H1 (cell line): ENCODE measurements around the gene SPDYE6. TPM values are rescaled to one million over a fixed set of nuclear protein-coding genes. Genes with fewer than 3 reads are reported as not detected.

Experiments used
- CTCF ChIA-PET: fragments of 300-600 bp; sonication (Branson Sonifier 250); formaldehyde crosslinking; loops from one replicate; lab custom pipeline; 2021; ENCODE audit not compliant: partially characterized antibody; lab: Charles Lee
- POLR2A ChIA-PET: fragments of 300-600 bp; sonication (Branson Sonifier 250); formaldehyde crosslinking; loops from one replicate; lab custom pipeline; 2021; ENCODE audit warnings: inconsistent platforms; ENCODE audit not compliant: partially characterized antibody; lab: Charles Lee
- DNase-seq, 2 experiments: peaks; one replicate each; pipeline versions ENCODE4 v3.0.0 to v3.0.0-alpha.2; 2010 to 2022; ENCODE audit warnings: low spot score in 2 of 2, low read depth in 1 of 2, mixed read lengths in 1 of 2
- FAIRE-seq: peaks from 2 replicates; lab custom pipeline; 2011; peaks lifted over from hg19 to GRCh38; lab: Jason Lieb, UNC
- H2AFZ ChIP-seq: 2 replicates; pipeline ENCODE4 v1.8.1; 2012; ENCODE audit warnings: low read length, inconsistent platforms
- H2AK5ac ChIP-seq: 2 replicates; pipeline ENCODE4 v1.6.1; 2013; ENCODE audit warnings: low read depth, low read length
- H2BK120ac ChIP-seq: replicated peaks from 2 replicates; pipeline ENCODE3; 2013; ENCODE audit warnings: low read depth, low read length, inconsistent platforms
- H2BK12ac ChIP-seq: 2 replicates; pipeline ENCODE4 v1.6.1; 2013; ENCODE audit warnings: low read depth, low read length
- H2BK15ac ChIP-seq: 2 replicates; pipeline ENCODE4 v1.6.1; 2013; ENCODE audit warnings: low read length
- H2BK20ac ChIP-seq: 2 replicates; pipeline ENCODE4 v1.6.1; 2013; ENCODE audit warnings: low read length
- H2BK5ac ChIP-seq: 2 replicates; pipeline ENCODE4 v1.6.1; 2013; ENCODE audit warnings: low read depth, low read length
- H3K14ac ChIP-seq: 2 replicates; pipeline ENCODE4 v1.6.1; 2013; ENCODE audit warnings: inconsistent platforms; ENCODE audit not compliant: insufficient read length
- H3K18ac ChIP-seq: 2 replicates; pipeline ENCODE4 v1.6.1; 2013; ENCODE audit warnings: low read length; ENCODE audit errors: extremely low read depth
- H3K23ac ChIP-seq: 2 replicates; pipeline ENCODE4 v1.6.1; 2013; ENCODE audit warnings: inconsistent platforms; ENCODE audit not compliant: insufficient read length
- H3K23me2 ChIP-seq: 2 replicates; pipeline ENCODE4 v1.6.1; 2013; ENCODE audit warnings: low read depth, low read length
- H3K27ac ChIP-seq: 2 replicates; pipeline ENCODE4 v1.6.1; 2011; ENCODE audit warnings: low read depth, low read length, inconsistent platforms
- H3K27me3 ChIP-seq, 4 experiments: replicated peaks in 1 of 4; 1 replicate in 1 of 4; 2 replicates in 3 of 4; pipeline versions ENCODE4 v1.6.1 to v1.8.1; 2011 to 2013; ENCODE audit warnings: low read length in 3 of 4, mild to moderate bottlenecking in 3 of 4, inconsistent platforms in 2 of 4, mixed read lengths in 2 of 4, moderate library complexity in 1 of 4; ENCODE audit not compliant: control insufficient read depth in 3 of 4, insufficient read depth in 3 of 4; ENCODE audit errors: extremely low read depth in 1 of 4
- H3K36me3 ChIP-seq, 4 experiments: 2 replicates each; pipeline versions ENCODE4 v1.6.1 to v1.8.1; 2011 to 2013; ENCODE audit warnings: mild to moderate bottlenecking in 4 of 4, low read length in 3 of 4, moderate library complexity in 2 of 4, control low read depth in 1 of 4, inconsistent platforms in 1 of 4; ENCODE audit not compliant: insufficient read depth in 4 of 4, control insufficient read depth in 2 of 4
- H3K4ac ChIP-seq: replicated peaks from 2 replicates; pipeline ENCODE3; 2013; ENCODE audit warnings: low read length, low read depth, mixed read lengths, inconsistent platforms; ENCODE audit not compliant: insufficient read length
- H3K4me1 ChIP-seq, 4 experiments: replicated peaks in 1 of 4; 1 replicate in 1 of 4; 2 replicates in 3 of 4; pipeline versions ENCODE4 v1.6.1 to v1.8.1; 2011 to 2013; ENCODE audit warnings: low read length in 3 of 4, inconsistent platforms in 2 of 4, mixed read lengths in 1 of 4; ENCODE audit not compliant: insufficient read depth in 4 of 4, control insufficient read depth in 3 of 4
- H3K4me2 ChIP-seq, 2 experiments: 2 replicates each; pipeline versions ENCODE4 v1.6.1 to v1.8.1; 2011 to 2013; ENCODE audit warnings: low read depth in 2 of 2, low read length in 2 of 2, control low read depth in 1 of 2, inconsistent platforms in 1 of 2, mild to moderate bottlenecking in 1 of 2; ENCODE audit not compliant: insufficient read depth in 1 of 2
- H3K4me3 ChIP-seq, 4 experiments: fragments of 200-600, 300-600 bp in 1 of 4; sonication (generic), shearing (Covaris generic), sonication (Bioruptor Twin) in 1 of 4; 2 replicates each; pipeline versions ENCODE4 v1.5.1 to v1.8.1; 2011 to 2016; ENCODE audit warnings: low read length in 4 of 4, low read depth in 3 of 4, control low read depth in 2 of 4, inconsistent platforms in 2 of 4, mild to moderate bottlenecking in 2 of 4, mixed read lengths in 1 of 4, moderate library complexity in 1 of 4; ENCODE audit not compliant: insufficient read depth in 2 of 4; ENCODE audit errors: extremely low read depth in 1 of 4
- H3K56ac ChIP-seq: replicated peaks from 2 replicates; pipeline ENCODE3; 2013; ENCODE audit warnings: low read depth, mild to moderate bottlenecking, mixed read lengths, low read length, inconsistent platforms; ENCODE audit not compliant: insufficient read length
- H3K79me1 ChIP-seq: 2 replicates; pipeline ENCODE4 v1.6.1; 2013; ENCODE audit warnings: low read depth, low read length, control low read depth
- H3K79me2 ChIP-seq, 2 experiments: 2 replicates each; pipeline versions ENCODE4 v1.6.1 to v1.8.1; 2012 to 2013; ENCODE audit warnings: low read length in 2 of 2, mild to moderate bottlenecking in 2 of 2, inconsistent platforms in 1 of 2; ENCODE audit not compliant: insufficient read depth in 2 of 2, control insufficient read depth in 1 of 2
- H3K9ac ChIP-seq, 4 experiments: replicated peaks in 1 of 4; 1 replicate in 1 of 4; 2 replicates in 3 of 4; pipeline versions ENCODE4 v1.6.1 to v1.8.1; 2011 to 2013; ENCODE audit warnings: low read depth in 3 of 4, low read length in 3 of 4, control low read depth in 2 of 4, mild to moderate bottlenecking in 2 of 4, moderate library complexity in 2 of 4, inconsistent platforms in 1 of 4; ENCODE audit errors: extremely low read depth in 1 of 4
- H3K9me3 ChIP-seq, 2 experiments: 2 replicates each; pipeline versions ENCODE4 v1.6.1 to v1.8.1; 2012 to 2013; ENCODE audit warnings: mild to moderate bottlenecking in 2 of 2, moderate library complexity in 2 of 2, control low read depth in 1 of 2, inconsistent platforms in 1 of 2, low read depth in 1 of 2, low read length in 1 of 2, mixed read lengths in 1 of 2; ENCODE audit not compliant: insufficient read depth in 2 of 2
- H4K20me1 ChIP-seq, 2 experiments: replicated peaks in 1 of 2; 2 replicates each; pipeline versions ENCODE3 to v1.8.1; 2011 to 2013; ENCODE audit warnings: inconsistent platforms in 2 of 2, low read length in 2 of 2, mild to moderate bottlenecking in 1 of 2; ENCODE audit not compliant: insufficient read depth in 2 of 2, control insufficient read depth in 1 of 2
- H4K5ac ChIP-seq: 2 replicates; pipeline ENCODE4 v1.6.1; 2013; ENCODE audit warnings: low read length, low read depth, mixed read lengths, inconsistent platforms; ENCODE audit not compliant: insufficient read length
- H4K8ac ChIP-seq: 2 replicates; pipeline ENCODE4 v1.8.0; 2013; ENCODE audit warnings: mild to moderate bottlenecking, moderate library complexity, low read length, inconsistent platforms; ENCODE audit not compliant: insufficient read depth; ENCODE audit errors: extremely low read depth
- H4K91ac ChIP-seq: replicated peaks from 2 replicates; pipeline ENCODE3; 2013; ENCODE audit warnings: low read length, mixed read lengths, inconsistent platforms; ENCODE audit not compliant: insufficient read length
- SP4 ChIP-seq: IDR thresholded peaks from 2 replicates; pipeline ENCODE4 v1.6.1; 2012; ENCODE audit warnings: low read length, inconsistent platforms
- WGBS, 2 experiments: shearing (Covaris generic) in 1 of 2; methylation state at CpG; one replicate each; pipeline versions ENCODE4 v1.1.6 to v1.1.7; 2013 to 2015; ENCODE audit warnings: low lambda C conversion rate in 2 of 2, mixed read lengths in 2 of 2, inconsistent platforms in 1 of 2, low coverage in 1 of 2, missing lambda C conversion rate in 1 of 2; ENCODE audit not compliant: insufficient replicate concordance in 2 of 2, insufficient coverage in 1 of 2, insufficient read length in 1 of 2; ENCODE audit errors: extremely low coverage in 1 of 2, missing lambda C conversion rate in 1 of 2; 5-methylcytosine and 5-hydroxymethylcytosine counted together
- polyA plus RNA-seq, 7 experiments: library from polyadenylated mRNA; depleted of rRNA in 3 of 7; stranded (reverse) in 5 of 7; unstranded in 2 of 7; fragments of >200 nt in 5 of 7; fragments of 200-250 nt in 2 of 7; gene quantifications; 1 replicate in 5 of 7; 2 replicates in 1 of 7; 4 replicates in 1 of 7; pipeline versions ENCODE4 v1.2.1 to v1.2.3, GENCODE V29; 2011 to 2013; ENCODE audit warnings: missing spikeins in 2 of 7, mixed read lengths in 2 of 7
- total RNA-seq: library from RNA; stranded (reverse); fragmentation: NEBNext Ultra II Directional; extraction: Animal tissue kit (Norgen Biotek cat#: 25700); gene quantifications from 2 replicates; pipeline ENCODE4 v1.2.1, GENCODE V29; 2021

SPDYE6 gene
- total and polyA plus RNA-seq, 2 of the 8 experiments (the other 6 are each of a cell fraction or from before 2014, with no cell fraction given), result not detected

DNA sequence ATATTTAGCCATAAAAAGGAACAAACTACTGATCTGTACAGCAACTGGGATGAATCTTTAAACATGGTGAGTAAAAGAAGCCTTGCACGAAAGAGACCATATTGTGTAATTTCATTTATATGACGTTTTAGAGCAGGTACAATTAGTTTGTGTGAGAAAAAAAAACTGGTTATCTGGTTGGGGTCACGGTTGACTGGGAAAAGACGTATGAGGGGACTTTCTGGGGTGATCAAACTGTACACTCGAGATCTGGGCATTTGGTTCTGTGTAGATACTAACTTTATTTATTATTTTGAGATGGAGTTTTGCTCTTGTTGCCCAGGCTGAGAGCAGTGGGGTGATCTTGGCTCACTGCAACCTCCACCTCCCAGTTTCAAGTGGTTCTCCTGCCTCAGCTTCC, 44.1 kb upstream of the SPDYE6 start:
- Histone ChIP-seq H3K79me1 (no peaks in the 10 kb centered on the region), H3K9ac (no peak overlapping the region), H4K5ac (no peak overlapping the region), H4K20me1 (peaks cover 0 to 5% of the 10 kb centered on the region in 2 experiments), H3K9me3 (no peaks in the 10 kb centered on the region), H2BK20ac (no peak overlapping the region), H3K56ac (no peak overlapping the region), H2BK12ac (no peak overlapping the region), H3K4me1 (peaks cover 0 to 6% (median 2%) of the 10 kb centered on the region in 4 experiments; a peak in 2 of 7 replicates), H2BK5ac (no peak overlapping the region), H2AK5ac (no peak overlapping the region), H3K23ac (no peak overlapping the region), H4K91ac (no peak overlapping the region), H2BK120ac (no peak overlapping the region), H4K8ac (no peak overlapping the region), H3K4me3 (no peak overlapping the region), H3K36me3 (peaks cover 2 to 30% (median 17%) of the 10 kb centered on the region in 4 experiments; a peak in 7 of 8 replicates), H3K27ac (no peak overlapping the region), H3K79me2 (peaks cover 3 to 11% of the 10 kb centered on the region in 2 experiments; a peak in 2 of 4 replicates), H3K23me2 (peaks cover 11% of the 10 kb centered on the region), H2BK15ac (no peak overlapping the region), H3K18ac (no peak overlapping the region), H2AFZ (no peak overlapping the region), H3K14ac (no peak overlapping the region), H3K27me3 (no peaks in the 10 kb centered on the region), H3K4ac (no peak overlapping the region), H3K4me2 (no peak overlapping the region)
- POLR2A ChIA-PET, result no interaction called here
- FAIRE-seq (no peak), DNase-seq (no peak)
- TF ChIP-seq SP4, result no peak
- CTCF ChIA-PET, result interaction anchor here (5.1 kb wide), 1 partner anchor 13 kb away, joined by 42 read pairs; no protein-coding TSS in a partner anchor
- 84% methylated on average over 5 of the region's 5 CpGs; no CpG with 5 or more reads in 1 of the 2 experiments for WGBS, 2 experiments
